NCI-H187 (cell line): ENCODE results near the gene FNDC5.

Experiments used
- DNase-seq, 2 experiments: peaks; one replicate each; lab custom pipeline; 2025; lab: John Stamatoyannopoulos, UW

Gene FNDC5

DNA sequence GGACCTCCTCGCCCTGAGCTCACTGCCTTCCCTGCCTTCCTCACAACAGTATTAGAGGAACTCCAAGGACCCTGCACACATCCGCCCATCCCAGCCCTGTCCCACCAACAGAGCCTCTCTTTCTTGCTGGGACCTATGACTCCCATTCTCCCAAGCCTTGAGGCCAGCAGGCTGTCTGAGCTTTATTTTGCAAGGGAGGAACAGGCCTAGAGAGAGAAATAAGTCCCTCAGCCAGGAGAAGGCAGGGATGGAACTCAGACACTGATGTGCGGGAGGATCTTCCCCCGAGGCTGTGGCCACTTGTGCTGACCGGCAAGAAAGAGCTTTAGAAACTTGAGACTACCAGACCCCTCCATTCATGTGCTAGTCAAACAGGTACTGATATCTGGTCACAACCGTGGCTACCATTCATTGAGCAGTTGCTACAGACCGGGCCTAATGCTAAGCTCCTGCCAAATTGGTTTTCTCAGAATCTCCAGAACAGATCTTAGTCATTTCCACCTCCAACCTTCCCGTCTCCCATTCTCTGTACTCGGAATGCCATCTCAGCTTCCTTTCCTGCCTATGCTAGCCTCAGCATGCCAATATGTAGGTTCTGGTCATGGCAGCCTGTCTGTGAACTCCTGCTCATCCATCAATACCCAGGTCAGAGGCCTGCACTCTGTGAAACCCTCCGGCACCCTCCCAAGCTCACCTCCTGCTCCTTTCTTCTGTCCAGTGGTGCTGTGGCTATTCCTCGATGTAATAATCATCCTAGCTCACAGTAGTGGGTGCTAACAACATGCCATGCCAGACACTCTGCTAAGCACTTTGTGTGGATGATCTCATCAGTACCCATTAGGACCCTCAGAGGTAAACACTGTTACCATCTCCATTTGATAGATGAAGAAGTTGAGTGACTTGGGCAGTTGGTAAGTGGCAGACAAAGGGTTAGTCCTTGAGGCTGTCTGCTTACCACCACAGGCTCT lies 26.7 kb upstream of the FNDC5 start:
- DNase-seq = no peak

DNA sequence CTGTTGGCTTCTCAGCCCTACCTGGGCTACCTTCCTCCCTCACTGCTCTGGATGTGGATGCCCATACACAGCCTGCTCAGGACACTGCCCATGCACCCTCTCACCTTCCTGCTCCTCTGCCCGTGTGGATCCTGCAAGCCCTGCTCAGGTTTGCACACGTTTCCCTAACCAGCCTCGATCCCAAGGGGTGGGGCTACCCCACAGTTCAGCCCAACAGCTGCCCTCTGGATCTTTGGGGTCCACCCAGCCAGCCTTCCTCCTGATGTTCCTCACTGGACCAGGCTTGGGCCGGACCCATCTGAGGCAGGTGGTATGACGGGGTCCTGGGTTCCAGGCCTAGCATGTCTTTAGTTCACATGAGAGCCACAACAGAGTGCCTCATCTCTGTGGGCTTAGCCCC lies 25.7 kb upstream of the FNDC5 start:
- DNase-seq = no peak

DNA sequence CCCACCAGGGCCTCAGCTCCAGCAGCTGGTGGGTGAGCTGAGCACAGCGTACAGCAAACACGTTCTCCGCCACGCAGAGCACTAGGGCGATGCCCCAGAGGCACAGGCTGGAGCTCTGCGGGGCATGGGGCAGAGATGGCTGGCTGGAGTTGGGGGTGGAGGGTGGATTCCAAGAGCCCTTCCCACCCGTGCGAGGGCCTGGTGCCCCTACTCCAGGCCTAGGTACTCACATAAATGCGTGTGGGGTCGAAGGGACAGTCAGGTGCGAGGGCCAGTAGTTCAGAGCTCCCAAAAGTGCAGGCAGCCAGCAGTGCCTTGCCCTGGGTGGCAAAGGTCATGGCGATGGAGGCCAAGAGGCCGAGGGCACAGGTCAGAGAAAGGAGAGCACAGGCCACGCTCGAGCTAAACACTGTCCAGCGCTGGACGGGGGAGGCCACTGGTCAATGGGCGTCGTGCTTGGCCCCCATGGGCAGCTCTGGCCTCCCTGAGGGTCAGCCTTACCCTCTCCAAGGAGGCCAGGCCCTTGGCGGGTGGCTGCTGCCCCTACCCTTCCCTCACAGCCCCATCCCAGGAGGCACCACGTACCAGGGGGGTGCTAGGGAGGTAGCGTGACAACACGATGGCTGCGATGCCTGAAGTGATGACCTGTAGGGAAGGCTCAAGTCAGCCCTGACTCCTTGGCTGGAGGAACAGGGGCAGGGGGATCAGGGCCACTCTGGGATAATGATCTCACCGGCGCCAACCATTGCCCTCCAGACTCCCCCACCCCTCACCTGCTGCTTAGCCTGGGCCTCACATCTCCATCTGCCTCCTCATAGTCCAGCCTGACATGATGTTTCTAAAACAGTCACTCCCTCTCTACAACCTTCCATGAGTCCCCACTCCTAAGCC lies 24.9 kb upstream of the FNDC5 start:
- no peak for DNase-seq

DNA sequence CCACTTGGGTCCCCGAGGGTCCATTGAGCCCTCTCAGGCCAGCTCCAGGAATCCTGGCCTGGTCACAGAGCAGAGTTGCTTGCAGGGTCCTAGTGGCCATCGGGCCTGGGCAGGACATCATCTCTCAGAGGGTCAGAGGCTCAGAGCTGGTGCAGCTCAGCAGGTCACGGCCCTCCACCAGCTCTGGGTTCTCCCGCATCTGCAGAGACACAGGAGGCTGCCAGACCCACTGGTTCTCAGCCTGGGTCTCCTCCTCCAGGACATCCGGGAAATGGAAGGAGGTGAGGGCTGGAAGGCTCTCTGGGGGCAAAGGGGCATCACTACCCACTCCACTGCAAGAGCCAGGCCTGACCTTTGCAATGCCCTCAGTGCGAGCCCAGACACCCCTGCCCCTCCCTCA lies 24.0 kb upstream of the FNDC5 start:
- DNase-seq = no peak

DNA sequence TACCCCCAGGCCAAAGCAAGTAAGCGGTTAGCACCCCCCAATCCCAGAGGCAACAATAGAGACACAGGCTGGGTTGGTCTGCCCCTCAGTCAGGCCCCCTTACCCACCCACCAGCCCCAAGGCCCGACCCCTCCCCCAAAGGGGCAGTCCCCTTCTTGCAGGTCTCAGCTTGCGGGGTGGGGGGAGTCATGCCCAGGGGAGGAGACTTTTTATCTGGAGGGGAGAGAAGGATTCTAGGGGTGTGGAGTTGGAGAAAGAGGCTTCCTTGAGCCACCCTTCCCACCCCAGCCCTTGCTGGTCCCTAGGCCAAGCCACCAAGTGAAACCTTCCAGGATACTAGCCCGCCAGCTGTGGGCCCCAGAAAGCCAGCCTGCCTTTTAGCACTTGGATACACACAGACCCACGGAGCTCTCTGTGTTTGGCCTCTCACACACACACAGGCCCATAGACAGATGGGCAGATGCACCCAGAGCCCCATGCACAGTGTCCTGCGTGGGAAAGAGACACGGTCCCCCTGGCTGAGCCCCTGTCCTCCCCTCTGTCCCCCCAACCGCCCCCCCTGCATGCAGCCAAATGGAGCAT lies 23.4 kb upstream of the FNDC5 start:
- no peak for DNase-seq

DNA sequence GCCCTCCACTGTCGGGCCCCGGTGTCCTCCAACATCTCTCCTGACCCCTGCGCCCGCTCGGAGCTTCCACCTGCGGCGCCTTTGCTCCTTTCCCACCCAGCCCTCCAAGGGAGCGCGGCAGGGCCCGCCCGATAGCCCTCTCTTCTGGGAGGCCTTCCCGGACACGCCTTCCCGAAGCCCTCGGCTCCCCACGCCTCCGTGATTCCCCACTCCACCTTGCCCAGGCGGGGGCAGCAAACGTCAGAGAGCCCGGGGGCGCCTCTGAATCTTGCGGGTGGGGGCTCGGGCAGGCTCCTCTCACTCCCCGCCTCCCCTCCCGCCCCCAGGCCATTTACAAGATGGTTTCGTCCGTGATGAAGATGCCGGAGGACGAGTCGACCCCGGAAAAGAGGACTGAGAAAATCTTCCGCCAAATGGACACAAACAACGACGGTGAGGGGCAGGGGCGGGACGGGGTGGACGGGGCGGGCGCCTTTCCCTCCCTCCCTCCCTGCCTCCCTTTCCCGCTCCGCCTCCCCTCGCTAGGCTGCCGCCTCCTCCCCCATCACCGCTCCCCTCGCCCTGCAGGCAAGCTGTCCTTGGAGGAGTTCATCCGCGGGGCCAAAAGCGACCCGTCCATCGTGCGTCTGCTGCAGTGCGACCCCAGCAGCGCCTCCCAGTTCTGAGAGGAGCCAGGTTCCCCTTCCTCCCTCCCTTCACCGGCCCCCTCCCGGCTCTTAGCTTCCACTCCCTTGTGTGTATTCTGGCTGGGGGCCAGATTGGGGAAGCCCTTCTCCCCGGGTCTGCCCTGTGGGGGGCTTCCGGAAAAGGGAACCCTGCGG lies 22.7 kb upstream of the FNDC5 start:
- DNase-seq = no peak

DNA sequence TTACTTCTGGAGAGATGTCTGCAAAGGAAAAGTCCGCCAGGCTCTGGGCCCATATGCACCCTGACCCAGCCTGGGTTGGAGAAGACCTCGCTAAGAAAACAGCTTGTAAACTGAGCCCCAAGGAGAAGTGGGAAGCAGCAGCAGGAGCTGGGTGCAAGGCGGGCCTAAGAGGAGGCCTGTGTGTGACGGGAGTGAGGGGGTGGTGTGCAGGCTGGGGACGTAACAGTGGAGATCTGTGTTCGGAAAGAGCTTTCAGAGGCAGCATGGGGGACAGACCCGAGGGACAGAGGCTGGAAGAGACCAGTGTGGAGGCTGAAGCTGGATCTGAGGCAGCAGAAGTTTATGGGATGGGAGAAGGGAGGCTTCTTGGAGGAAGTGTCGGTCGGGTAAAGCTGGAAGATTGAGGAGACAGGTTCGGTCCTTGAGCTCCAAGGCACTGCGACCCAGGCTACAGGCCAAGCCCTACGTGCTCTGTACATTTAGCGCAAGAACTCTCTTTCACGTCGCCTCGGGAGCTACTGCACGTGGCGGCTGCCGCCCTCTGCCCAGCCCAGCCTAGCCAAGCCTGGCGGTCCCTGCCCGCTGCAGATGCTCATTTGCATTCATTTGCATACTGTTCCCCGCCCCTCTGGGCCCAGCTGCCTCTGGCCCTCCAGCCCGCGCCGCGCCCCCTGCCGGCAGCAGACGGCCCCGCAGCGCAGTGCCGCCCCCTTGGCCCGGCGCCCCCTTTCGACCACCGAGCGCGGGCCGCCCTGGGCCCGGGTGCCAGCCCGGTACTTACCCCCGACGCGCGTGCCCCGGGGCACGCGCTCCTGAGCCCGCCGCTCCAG lies 21.9 kb upstream of the FNDC5 start:
- no peak for DNase-seq

DNA sequence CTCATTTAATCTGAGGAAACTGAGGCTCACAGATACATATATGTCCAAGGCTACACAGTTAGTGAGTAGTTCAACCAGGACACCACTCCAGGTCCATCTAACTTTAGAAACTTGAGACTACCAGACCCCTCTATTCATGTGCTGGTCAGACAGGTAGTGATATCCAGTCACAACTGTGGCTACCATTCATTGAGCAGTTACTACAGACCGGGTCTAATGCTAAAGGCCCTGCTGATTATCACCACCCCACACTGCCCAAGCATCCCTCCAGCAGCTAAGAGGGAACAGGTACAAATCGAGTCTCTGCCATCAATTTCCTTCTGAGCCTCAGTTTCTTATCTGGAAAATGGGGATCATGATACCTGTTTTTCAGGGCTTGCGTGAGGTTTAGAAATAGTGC lies 20.9 kb upstream of the FNDC5 start:
- no peak for DNase-seq

DNA sequence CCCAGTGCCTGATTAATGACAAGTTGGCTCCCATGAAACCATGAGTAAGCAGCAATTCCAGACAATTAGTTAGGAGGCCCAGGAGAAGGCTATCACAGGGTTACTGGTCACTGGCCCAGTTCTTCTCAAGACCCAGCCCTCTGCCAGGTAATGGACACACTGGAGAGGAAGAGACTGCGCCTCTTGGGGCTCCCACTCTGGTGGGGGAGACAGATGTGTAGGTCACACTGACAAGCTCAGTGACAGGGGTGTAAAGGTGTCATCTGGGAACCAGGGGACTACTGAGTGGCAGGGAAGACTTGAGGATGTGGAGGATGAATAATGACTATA lies 20.5 kb upstream of the FNDC5 start:
- no peak for DNase-seq

DNA sequence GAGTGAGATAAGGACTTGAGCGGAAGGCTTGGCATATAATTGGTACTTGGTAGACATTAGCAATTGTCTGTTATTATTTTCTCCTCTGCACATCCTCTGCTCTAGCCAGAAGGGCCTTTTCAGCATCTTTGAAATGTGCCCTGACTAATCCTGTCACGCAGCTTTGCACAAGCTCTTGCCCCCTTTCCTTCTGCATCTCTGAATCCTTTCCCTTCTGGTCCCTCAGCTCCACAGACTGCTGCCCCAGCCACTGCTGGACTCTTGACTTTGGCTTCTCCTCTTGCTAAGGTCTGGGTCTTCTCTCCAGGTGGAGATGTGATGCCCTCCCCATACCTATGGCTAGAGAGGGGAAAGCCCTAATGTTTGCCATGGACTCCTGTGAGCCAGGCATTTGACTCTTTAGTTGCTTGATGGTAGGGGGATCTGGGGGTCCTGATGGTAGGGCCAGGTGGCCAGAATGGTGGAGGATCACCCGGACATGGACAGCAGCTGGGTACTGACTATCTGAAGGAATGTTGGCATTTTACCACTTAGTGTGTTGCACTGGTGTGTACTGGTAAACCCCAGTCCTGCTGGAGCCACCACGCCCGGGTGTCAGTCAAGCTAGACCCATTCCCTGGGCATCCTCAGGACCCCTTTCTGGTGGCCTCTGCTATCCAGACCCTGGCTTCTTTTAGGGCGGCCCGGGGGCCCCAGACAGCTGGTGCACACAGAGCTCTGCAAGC lies 20.0 kb upstream of the FNDC5 start:
- DNase-seq = no peak

DNA sequence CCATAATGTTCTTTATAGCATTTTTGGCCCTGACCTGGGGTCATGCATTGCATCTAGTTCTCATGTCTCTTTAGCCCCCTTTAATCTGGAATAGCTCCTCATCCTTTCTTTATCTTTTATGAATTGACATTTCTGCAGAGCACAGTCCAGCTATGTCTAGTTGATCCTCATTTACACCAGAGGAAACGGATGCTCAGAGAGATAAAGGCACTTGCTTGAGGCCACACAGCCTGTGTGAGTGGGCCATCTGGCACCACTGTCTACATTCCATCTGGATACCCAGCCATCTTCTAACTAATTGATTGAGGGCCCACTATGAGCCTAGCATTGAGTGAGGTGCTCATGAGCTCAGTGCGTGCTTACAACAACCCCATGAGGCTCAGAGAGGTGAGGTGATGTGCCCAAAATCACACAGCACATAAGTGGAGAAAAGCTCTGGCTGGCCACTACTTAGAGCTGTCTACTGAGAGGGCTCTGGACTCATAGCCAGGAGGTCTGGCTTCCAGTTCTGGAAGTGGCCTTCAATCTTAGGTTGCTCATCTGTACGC lies 19.1 kb upstream of the FNDC5 start:
- no peak for DNase-seq

DNA sequence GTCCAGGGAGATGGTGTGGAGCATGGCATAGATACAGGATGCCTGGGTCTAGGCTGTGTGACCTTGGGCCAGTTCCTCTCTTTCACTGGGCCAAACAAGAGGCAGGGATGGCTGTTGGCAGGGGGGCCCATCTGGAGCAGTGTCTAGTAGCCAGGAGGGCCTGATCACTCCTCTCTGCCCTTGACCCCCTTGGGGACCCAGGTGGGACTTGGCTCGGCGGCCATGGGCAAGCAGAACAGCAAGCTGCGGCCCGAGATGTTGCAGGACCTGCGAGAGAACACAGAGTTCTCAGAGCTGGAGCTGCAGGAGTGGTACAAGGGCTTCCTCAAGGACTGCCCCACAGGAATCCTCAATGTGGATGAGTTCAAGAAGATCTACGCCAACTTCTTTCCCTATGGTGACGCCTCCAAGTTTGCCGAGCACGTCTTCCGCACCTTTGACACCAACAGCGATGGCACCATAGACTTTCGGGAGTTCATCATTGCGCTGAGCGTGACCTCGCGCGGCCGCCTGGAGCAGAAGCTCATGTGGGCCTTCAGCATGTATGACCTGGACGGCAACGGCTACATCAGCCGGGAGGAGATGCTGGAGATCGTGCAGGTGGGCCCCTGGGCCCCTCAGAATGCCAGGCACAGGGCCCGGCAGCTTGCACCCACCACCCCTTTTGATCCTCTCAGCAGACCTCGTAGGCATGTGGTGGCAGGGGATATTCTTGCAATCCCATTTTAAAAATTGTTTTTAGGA lies 18.1 kb upstream of the FNDC5 start:
- no peak for DNase-seq

DNA sequence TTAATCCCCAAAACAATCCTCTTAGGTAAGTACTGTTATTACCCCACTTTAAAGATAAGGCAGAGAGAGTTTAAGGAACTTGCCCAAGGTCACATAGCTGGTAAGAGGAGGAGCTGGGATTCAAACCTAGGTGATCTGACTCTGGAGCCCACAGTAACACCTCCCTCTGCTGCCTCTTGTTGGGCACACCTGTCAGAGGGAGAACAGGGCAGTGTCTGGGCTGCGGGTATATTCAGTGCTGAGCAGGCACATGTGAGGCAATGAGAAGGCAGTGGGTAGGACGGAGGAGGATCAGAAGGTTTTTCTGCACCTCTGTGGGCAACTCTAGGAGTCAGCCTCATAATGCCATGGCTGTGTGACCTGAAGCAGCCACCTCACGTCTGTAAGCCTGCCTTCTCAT lies 17.4 kb upstream of the FNDC5 start:
- no peak for DNase-seq

DNA sequence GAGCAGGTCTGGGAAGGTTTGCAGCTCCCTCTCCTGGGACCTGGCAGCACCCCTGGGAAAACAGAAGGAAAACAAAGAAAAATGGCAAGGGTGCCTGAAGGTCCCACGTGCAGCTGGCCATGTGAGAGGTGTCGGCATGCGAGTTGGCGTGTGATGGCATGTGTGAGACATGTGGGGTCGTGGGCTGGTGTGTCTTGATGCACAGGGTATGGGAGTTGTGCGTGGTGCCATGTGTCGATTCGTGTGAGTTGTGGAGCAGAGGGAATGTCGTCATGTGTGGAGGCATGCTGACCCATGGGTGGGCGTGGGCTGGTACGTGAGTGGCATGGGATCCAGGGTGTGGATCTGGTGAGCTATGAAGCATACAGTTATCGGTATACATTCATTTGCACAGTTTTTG lies 16.9 kb upstream of the FNDC5 start:
- no peak for DNase-seq

DNA sequence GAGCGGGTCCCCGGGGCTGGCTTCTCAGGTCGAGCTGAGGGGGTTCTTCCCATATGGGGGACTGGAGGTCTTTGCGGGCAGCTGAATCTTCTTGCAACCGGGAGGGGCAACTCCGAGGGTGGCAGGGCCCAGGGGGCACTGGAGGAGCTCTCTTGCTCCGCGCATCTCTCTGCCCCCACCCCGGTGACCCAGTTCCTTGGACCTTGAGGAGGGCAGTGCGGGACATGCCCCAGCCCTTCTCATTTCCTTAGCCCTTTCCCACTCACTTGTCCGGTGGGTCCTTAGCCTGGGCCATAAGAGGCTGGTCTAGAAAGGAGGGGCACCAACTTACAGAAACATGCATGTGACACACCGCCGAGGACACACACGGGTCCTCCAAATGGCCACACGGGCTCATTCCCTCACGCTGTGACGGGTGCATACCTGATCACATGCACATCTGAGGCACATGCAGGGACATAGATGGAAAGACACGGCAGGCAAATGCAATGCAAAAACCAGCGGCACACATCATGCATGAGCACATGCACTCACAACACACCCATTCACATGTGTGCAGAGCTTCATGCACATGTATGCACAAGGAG lies 16.2 kb upstream of the FNDC5 start:
- no peak for DNase-seq

DNA sequence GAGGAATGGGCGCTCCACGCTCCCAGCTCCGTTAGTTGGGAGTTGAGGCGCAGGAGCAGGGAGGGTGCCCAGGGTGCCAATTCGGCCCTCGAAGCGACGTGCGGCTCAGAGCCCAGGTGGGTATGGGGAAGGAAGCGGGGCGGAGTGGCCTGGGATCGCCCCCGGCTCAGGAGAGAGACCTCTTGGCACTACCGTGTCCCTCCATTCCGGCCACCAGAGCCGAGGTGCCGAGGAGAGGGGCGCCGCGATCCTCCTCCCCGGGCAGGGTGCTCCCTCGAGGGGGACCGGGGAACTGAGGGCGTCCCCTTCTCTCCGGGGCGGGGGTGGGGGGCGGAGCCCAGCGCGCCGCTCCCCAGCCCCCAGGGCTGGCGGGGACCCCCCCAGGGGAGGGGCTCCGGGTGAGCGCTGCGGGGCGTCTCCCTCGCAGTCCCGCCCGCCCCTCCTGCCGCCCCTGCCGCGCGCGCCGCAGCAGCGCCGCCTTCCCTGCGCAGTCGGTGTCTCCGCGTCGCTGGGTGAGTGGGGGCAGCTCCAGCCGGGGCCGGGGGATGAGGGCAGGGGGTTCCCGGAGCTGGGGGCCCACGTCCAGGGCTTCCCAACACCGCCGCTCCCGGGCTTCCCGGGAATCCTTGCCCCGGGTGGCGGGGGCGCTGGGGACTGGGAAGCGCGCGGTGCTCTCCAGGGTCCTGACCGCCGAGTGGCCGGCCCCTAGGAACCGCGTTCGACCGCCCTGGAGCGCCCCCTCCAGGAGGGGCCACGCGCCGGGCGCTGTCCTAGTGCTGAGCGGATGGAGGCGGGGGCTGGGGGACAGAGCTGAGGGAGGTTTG lies 15.5 kb upstream of the FNDC5 start, which contains the start of gene HPCA:
Gene HPCA, plus strand, starts transcription at position 488 of the 824 bp plus-strand sequence. CDS start 2,408 bp downstream, outside the sequence.
- no peak for DNase-seq

DNA sequence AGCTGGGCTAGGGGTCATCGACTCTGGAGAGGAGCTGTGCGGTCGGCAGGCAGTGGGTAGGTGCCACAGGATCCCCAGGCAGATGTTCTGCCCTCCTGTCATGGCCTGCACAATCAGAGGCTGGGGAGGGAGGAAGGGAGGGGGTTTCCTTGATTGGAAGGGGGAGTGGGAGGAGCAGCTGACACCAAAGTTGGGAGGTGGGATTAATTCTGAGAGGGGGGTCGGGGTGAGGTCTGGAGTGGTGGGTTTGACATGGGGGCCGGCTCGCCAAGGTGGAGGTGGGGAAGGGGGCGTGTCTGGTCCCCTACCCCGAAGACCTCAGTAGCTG lies 14.9 kb upstream of the FNDC5 start:
- no peak for DNase-seq

DNA sequence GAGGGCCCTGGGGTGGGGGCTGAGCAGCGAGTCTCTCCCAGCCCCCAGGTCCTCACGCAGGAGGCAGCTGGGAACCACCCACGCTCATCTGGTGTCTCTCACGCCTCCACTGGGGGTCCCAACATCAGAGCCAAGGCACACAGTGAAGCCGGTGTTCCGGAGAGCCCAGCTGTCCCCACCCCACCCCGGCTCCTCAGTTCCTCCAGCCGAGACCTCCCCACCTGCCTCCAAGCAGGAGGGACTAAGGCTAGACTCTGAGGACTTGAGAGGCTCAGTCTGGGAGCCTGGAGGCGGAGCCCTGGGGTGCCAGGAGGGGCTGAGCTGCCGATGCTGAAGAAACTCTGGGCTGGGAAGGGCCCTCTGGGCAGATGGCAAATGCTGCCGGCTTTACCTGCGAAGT lies 14.0 kb upstream of the FNDC5 start:
- DNase-seq = no peak
